Coronary artery (tissue), 2 donors: ENCODE results near the gene PPBP.

ENCODE experiments used
- DNase-seq: peaks from one replicate; pipeline ENCODE4 v3.0.0-alpha.2; 2017; ENCODE audit warnings: low spot score
- H3K27ac ChIP-seq, 2 donors: fragments of 200-600 bp; sonication (generic); one replicate each; pipeline ENCODE4 v1.5.1; 2016 to 2019
- H3K4me3 ChIP-seq: fragments of 200-600 bp; sonication (generic); 2 replicates; pipeline ENCODE4 v1.5.1; 2016; ENCODE audit warnings: mild to moderate bottlenecking, moderate library complexity
- TF ChIP-seq, protein P1 (sequence below): fragments of 200-600 bp; sonication (generic); IDR thresholded peaks from one replicate; pipeline ENCODE4 v1.5.1; 2019; ENCODE audit warnings: antibody characterized with exemption

The PPBP gene

GRCh38 chr4:73988061-73988460 lies at the start of gene PPBP:
PPBP (minus strand) TSS chr4:73988190; CDS start chr4:73988103, 87 bp downstream.
- Histone ChIP-seq H3K27ac (no peak within 1 kb of the TSS), H3K4me3 (no peak within 1 kb of the TSS)
- DNase-seq, result no peak
- TF ChIP-seq, protein P1, sequence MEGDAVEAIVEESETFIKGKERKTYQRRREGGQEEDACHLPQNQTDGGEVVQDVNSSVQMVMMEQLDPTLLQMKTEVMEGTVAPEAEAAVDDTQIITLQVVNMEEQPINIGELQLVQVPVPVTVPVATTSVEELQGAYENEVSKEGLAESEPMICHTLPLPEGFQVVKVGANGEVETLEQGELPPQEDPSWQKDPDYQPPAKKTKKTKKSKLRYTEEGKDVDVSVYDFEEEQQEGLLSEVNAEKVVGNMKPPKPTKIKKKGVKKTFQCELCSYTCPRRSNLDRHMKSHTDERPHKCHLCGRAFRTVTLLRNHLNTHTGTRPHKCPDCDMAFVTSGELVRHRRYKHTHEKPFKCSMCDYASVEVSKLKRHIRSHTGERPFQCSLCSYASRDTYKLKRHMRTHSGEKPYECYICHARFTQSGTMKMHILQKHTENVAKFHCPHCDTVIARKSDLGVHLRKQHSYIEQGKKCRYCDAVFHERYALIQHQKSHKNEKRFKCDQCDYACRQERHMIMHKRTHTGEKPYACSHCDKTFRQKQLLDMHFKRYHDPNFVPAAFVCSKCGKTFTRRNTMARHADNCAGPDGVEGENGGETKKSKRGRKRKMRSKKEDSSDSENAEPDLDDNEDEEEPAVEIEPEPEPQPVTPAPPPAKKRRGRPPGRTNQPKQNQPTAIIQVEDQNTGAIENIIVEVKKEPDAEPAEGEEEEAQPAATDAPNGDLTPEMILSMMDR, result no peak

- TF ChIP-seq, protein P1, result no peak
- DNase-seq, result no peak
- peak overlapping the region; percentile 74 for H3K4me3 ChIP-seq
- H3K27ac ChIP-seq, result no peak overlapping the region
Observed at GRCh38 chr4:74037076-74037955, 49.3 kb upstream of the PPBP start.

GRCh38 chr4:74033739-74034138 lies 45.7 kb upstream of the PPBP start:
- TF ChIP-seq, protein P1, result no peak
- no peak overlapping the region for H3K4me3 ChIP-seq
- DNase-seq, result no peak
- no peak overlapping the region for H3K27ac ChIP-seq

GRCh38 chr4:74032064-74032463 lies 44.1 kb upstream of the PPBP start:
- H3K27ac ChIP-seq, result no peak overlapping the region
- no peak for DNase-seq
- no peak overlapping the region for H3K4me3 ChIP-seq
- TF ChIP-seq, protein P1, result no peak

- DNase-seq, result no peak
- TF ChIP-seq, protein P1, result no peak
- no peak overlapping the region for H3K27ac ChIP-seq
Observed at GRCh38 chr4:74031576-74031975, 43.6 kb upstream of the PPBP start.

GRCh38 chr4:74030285-74030684 lies 42.3 kb upstream of the PPBP start:
- Histone ChIP-seq H3K4me3 (no peak overlapping the region), H3K27ac (no peak overlapping the region)
- no peak for DNase-seq
- TF ChIP-seq, protein P1, result no peak

More at GRCh38 chr4:74031576-74031975, 43.6 kb upstream of the PPBP start:
- H3K4me3 ChIP-seq, result no peak overlapping the region

- TF ChIP-seq, protein P1, result no peak
- Histone ChIP-seq H3K4me3 (no peak overlapping the region), H3K27ac (no peak overlapping the region)
- DNase-seq, result no peak
Observed at GRCh38 chr4:74028504-74028903, 40.5 kb upstream of the PPBP start.
